ENCODE data around the gene COG1.

The COG1 gene

GRCh38 chr17:73198201-73198929 lies 5.5 kb downstream of the COG1 start:
- DNase-seq (ENCODE audit: low read depth in 2 of 2) = no peak

GRCh38 chr17:73198930-73199260 lies 6.0 kb downstream of the COG1 start:
- DNase-seq (ENCODE audit: low read depth in 2 of 2) = no peak

- no peak for DNase-seq (ENCODE audit: low read depth in 2 of 2)
These were observed 7.0 kb downstream of the COG1 start for GRCh38 chr17:73199751-73200317.

GRCh38 chr17:73200476-73200875 lies 7.6 kb downstream of the COG1 start:
- DNase-seq (ENCODE audit: low read depth in 2 of 2) = no peak

- no peak for DNase-seq (ENCODE audit: low read depth in 2 of 2)
These were observed 8.6 kb downstream of the COG1 start for GRCh38 chr17:73201215-73202069.

GRCh38 chr17:73203135-73203787 lies 10.4 kb downstream of the COG1 start:
- no peak for DNase-seq (ENCODE audit: low read depth in 2 of 2)

GRCh38 chr17:73203788-73204479 lies 11.1 kb downstream of the COG1 start:
- no peak for DNase-seq (ENCODE audit: low read depth in 2 of 2)

- no peak for DNase-seq (ENCODE audit: low read depth in 2 of 2)
These were observed 12.7 kb downstream of the COG1 start for GRCh38 chr17:73205459-73205961.

- no peak for DNase-seq (ENCODE audit: low read depth in 2 of 2)
These were observed 15.4 kb downstream of the COG1 start for GRCh38 chr17:73208139-73208827.

- no peak for DNase-seq (ENCODE audit: low read depth in 2 of 2)
These were observed 16.6 kb downstream of the COG1 start for GRCh38 chr17:73209436-73209835.

GRCh38 chr17:73210002-73210678 lies 17.3 kb downstream of the COG1 start:
- no peak for DNase-seq (ENCODE audit: low read depth in 2 of 2)

- DNase-seq (ENCODE audit: low read depth in 2 of 2) = no peak
These were observed 18.9 kb downstream of the COG1 start for GRCh38 chr17:73211745-73212144.

GRCh38 chr17:73214008-73214407 lies 21.2 kb downstream of the COG1 start:
- no peak for DNase-seq (ENCODE audit: low read depth in 2 of 2)

- no peak for DNase-seq (ENCODE audit: low read depth in 2 of 2)
These were observed 22.0 kb downstream of the COG1 start for GRCh38 chr17:73214851-73215250.

GRCh38 chr17:73215447-73215846 lies 22.6 kb downstream of the COG1 start:
- DNase-seq (ENCODE audit: low read depth in 2 of 2) = no peak

- no peak for DNase-seq (ENCODE audit: low read depth in 2 of 2)
These were observed 30.9 kb downstream of the COG1 start for GRCh38 chr17:73223626-73224230.

GRCh38 chr17:73224237-73224636 lies 31.4 kb downstream of the COG1 start:
- DNase-seq (ENCODE audit: low read depth in 2 of 2) = no peak

- no peak for DNase-seq (ENCODE audit: low read depth in 2 of 2)
These were observed 31.9 kb downstream of the COG1 start for GRCh38 chr17:73224663-73225305.

GRCh38 chr17:73226556-73227172 lies 33.8 kb downstream of the COG1 start:
- DNase-seq (ENCODE audit: low read depth in 2 of 2) = no peak
